Measurements from ENCODE around the gene NUDT16L1. TPM values are rescaled to one million over a fixed set of nuclear protein-coding genes. Genes with fewer than 3 reads are reported as not detected.

Gene NUDT16L1
- polyA plus RNA-seq, 1 donor from 2014 or later: 125 TPM

DNA sequence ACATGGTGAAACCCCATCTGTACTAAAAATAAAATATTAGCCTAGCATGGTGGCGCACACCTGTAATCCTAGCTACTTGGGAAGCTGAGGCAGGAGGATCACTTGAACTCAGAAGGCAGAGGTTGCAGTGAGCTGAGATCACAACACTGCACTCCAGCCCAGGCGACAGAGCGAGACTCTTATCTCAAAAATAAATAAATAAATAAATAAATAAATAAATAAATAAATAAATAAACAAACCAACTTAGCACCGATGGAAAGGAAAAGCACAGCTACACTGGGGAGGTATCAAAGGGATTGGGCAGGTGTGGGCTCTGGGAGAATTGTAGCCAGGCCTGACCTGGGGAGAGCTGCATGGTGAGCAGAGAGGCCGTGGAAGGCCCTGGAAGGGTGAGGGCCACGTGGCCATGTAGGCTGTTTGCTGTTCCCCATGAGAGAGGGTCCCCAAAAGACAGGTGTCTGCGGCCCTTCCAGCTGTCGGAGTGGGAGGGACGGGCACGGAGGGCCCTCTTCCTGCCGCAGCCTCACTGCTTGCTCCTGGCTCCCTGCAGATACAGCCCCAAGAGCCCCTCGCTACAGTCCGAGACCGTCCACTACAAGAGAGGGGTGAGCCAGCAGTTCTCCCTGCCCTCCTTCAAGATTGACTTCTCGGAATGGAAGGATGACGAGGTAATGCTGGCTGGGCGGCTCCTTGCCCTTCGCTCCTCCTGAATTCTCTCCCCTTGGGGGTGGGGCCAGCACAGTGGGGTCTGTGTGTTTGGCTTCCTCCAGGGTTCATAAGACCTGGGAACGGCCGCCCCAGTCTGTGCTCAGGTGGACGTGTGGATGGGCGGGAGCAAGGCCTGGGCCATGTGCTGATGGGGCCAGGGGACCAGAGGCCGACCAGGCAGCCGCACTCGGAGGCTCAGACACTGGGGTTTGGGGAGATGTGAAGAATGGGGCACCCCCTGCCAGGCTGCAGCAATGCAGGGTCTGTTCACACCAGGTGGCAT is 36.4 kb upstream of the NUDT16L1 start:
- Histone ChIP-seq H3K4me3 (ENCODE audit: low read length) (no peak overlapping the region), H3K9ac (ENCODE audit: low read length) (no peak overlapping the region), H3K27ac (ENCODE audit: low read length) (no peak overlapping the region), H2AFZ (ENCODE audit: low read depth, low read length) (no peak overlapping the region), H3K4me2 (ENCODE audit: low read length) (no peak overlapping the region), H3F3A (ENCODE audit: insufficient read depth, low read length, poor library complexity, severe bottlenecking) (no peaks in the 10 kb centered on the region), H3K79me2 (replicated peaks; ENCODE audit: insufficient read depth, low read length) (no peaks in the 10 kb centered on the region), H3K36me3 (ENCODE audit: insufficient read depth, low read length) (no peaks in the 10 kb centered on the region), H3K27me3 (ENCODE audit: insufficient read depth, low read depth, low read length) (no peaks in the 10 kb centered on the region), H3K9me2 (ENCODE audit: insufficient read depth, low read length) (no peaks in the 10 kb centered on the region), H3K9me3 (ENCODE audit: low read length) (no peaks in the 10 kb centered on the region), H4K20me1 (ENCODE audit: insufficient read depth) (no peaks in the 10 kb centered on the region)
- TF ChIP-seq, protein P1, sequence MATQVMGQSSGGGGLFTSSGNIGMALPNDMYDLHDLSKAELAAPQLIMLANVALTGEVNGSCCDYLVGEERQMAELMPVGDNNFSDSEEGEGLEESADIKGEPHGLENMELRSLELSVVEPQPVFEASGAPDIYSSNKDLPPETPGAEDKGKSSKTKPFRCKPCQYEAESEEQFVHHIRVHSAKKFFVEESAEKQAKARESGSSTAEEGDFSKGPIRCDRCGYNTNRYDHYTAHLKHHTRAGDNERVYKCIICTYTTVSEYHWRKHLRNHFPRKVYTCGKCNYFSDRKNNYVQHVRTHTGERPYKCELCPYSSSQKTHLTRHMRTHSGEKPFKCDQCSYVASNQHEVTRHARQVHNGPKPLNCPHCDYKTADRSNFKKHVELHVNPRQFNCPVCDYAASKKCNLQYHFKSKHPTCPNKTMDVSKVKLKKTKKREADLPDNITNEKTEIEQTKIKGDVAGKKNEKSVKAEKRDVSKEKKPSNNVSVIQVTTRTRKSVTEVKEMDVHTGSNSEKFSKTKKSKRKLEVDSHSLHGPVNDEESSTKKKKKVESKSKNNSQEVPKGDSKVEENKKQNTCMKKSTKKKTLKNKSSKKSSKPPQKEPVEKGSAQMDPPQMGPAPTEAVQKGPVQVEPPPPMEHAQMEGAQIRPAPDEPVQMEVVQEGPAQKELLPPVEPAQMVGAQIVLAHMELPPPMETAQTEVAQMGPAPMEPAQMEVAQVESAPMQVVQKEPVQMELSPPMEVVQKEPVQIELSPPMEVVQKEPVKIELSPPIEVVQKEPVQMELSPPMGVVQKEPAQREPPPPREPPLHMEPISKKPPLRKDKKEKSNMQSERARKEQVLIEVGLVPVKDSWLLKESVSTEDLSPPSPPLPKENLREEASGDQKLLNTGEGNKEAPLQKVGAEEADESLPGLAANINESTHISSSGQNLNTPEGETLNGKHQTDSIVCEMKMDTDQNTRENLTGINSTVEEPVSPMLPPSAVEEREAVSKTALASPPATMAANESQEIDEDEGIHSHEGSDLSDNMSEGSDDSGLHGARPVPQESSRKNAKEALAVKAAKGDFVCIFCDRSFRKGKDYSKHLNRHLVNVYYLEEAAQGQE (IDR thresholded peaks at IDR 0.05; ENCODE audit: borderline replicate concordance): no peak
- no peak for TF ChIP-seq MXI1 (conservative IDR thresholded peaks at IDR 0.05; ENCODE audit: poor library complexity, severe bottlenecking)
- no peak for TF ChIP-seq EP300 (conservative IDR thresholded peaks at IDR 0.05; ENCODE audit: poor library complexity, severe bottlenecking)
- TF ChIP-seq POLR2AphosphoS5 (IDR thresholded peaks at IDR 0.05): no peak
- TF ChIP-seq TAF1 (IDR thresholded peaks at IDR 0.05; ENCODE audit: low read depth): no peak
- no peak for TF ChIP-seq EZH2 (IDR thresholded peaks at IDR 0.05; ENCODE audit: borderline replicate concordance, insufficient read depth, low read length, poor library complexity, severe bottlenecking)
- TF ChIP-seq RAD21 (conservative IDR thresholded peaks at IDR 0.05): no peak
- TF ChIP-seq, protein P2, sequence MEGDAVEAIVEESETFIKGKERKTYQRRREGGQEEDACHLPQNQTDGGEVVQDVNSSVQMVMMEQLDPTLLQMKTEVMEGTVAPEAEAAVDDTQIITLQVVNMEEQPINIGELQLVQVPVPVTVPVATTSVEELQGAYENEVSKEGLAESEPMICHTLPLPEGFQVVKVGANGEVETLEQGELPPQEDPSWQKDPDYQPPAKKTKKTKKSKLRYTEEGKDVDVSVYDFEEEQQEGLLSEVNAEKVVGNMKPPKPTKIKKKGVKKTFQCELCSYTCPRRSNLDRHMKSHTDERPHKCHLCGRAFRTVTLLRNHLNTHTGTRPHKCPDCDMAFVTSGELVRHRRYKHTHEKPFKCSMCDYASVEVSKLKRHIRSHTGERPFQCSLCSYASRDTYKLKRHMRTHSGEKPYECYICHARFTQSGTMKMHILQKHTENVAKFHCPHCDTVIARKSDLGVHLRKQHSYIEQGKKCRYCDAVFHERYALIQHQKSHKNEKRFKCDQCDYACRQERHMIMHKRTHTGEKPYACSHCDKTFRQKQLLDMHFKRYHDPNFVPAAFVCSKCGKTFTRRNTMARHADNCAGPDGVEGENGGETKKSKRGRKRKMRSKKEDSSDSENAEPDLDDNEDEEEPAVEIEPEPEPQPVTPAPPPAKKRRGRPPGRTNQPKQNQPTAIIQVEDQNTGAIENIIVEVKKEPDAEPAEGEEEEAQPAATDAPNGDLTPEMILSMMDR (IDR thresholded peaks at IDR 0.05; ENCODE audit: poor library complexity, severe bottlenecking): no peak
- TF ChIP-seq SMC3 (conservative IDR thresholded peaks at IDR 0.05; ENCODE audit: poor library complexity): no peak

DNA sequence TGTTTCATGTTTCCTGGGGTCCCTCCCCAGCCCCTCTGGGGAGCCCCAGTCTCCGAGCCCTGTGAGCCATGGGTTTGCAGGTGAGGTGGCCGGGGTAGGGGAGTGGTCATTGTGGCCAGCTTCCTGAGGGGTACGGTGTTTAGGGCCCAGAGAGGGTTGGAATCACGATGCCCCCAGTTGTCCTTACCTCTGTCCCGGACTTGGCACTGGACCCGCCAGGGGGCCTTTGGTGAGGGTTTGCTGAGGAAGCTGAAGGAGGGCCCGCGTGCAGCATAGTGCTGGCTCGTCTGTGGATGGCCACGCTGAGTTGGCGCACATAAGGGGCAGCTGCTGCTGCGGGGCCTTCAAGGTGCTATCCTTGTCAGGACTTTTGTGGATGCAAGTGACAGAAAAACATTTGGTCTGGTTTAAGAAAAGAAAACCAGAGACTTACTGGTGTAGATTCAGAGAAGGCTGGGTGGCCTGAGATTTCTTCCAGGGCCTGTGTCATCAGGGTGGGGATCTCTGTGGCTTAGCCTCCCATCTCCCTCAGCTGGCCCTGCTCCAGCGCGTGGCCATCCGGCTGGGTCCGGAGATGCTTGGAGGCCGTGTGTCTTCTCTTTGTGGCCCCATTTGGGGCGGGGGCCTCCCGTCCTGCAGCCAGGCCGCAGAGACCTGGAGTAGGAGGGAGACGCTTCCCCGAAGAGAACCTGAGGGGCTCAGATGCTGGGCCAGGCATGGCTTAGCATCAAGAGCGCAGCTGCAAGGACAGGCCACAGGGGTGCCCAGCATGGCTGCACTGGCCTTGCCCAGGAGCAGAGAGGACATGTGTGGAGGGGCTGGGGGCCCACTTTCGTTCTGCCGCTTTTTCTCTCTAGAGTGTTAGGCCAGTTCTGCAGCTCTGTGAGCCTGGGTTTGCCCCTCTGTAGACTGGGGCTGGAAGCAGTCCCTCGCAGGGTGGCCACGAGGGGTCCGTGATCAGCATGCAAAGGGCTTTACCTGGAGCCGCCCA is 33.7 kb upstream of the NUDT16L1 start:
- Histone ChIP-seq H4K20me1 (ENCODE audit: insufficient read depth) (no peaks in the 10 kb centered on the region), H3K4me3 (ENCODE audit: low read length) (no peak overlapping the region), H3K9ac (ENCODE audit: low read length) (peak overlapping the region; percentile 48), H2AFZ (ENCODE audit: low read depth, low read length) (no peak overlapping the region), H3F3A (ENCODE audit: insufficient read depth, low read length, poor library complexity, severe bottlenecking) (no peaks in the 10 kb centered on the region), H3K4me2 (ENCODE audit: low read length) (no peak overlapping the region), H3K27me3 (ENCODE audit: insufficient read depth, low read depth, low read length) (no peaks in the 10 kb centered on the region), H3K79me2 (replicated peaks; ENCODE audit: insufficient read depth, low read length) (no peaks in the 10 kb centered on the region), H3K27ac (ENCODE audit: low read length) (peak overlapping the region; percentile 55), H3K9me2 (ENCODE audit: insufficient read depth, low read length) (no peaks in the 10 kb centered on the region), H3K36me3 (ENCODE audit: insufficient read depth, low read length) (no peaks in the 10 kb centered on the region), H3K9me3 (ENCODE audit: low read length) (no peaks in the 10 kb centered on the region)
- TF ChIP-seq TAF1 (IDR thresholded peaks at IDR 0.05; ENCODE audit: low read depth) (no peak), POLR2AphosphoS5 (IDR thresholded peaks at IDR 0.05) (no peak), RAD21 (conservative IDR thresholded peaks at IDR 0.05) (no peak), SMC3 (conservative IDR thresholded peaks at IDR 0.05; ENCODE audit: poor library complexity) (no peak), EP300 (conservative IDR thresholded peaks at IDR 0.05; ENCODE audit: poor library complexity, severe bottlenecking) (no peak), MXI1 (conservative IDR thresholded peaks at IDR 0.05; ENCODE audit: poor library complexity, severe bottlenecking) (no peak), EZH2 (IDR thresholded peaks at IDR 0.05; ENCODE audit: borderline replicate concordance, insufficient read depth, low read length, poor library complexity, severe bottlenecking) (no peak)
- TF ChIP-seq, protein P1 (IDR thresholded peaks at IDR 0.05; ENCODE audit: borderline replicate concordance): no peak
- TF ChIP-seq, protein P2 (IDR thresholded peaks at IDR 0.05; ENCODE audit: poor library complexity, severe bottlenecking): no peak
